Superior temporal gyrus (tissue), 1 donor: ENCODE results near the gene LYPD6.

ENCODE experiments used
- DNase-seq: peaks from one replicate; pipeline ENCODE4 v3.0.0-alpha.2; 2016; ENCODE audit errors: extremely low spot score

The LYPD6 gene

DNA sequence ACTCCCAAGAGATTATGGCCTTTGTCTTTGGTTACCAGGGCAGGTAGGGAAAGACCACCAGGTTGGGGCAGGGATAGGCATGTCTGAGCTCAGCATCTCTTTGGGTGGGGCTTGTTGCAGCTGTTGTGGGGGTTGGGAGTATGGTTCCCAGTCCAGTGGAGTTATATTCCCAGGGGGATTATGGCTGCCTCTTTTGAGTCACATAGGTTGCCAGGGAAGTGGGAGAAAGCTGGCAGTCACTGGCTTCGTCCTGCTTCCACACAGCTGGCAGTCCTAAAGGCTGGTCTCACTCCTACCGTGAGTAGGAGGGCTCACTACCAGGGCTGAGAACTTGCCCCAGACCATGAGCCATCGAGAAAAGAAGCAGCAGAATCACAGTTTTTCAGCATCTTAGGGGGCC lies 79.1 kb downstream of the LYPD6 start:
- no peak for DNase-seq

DNA sequence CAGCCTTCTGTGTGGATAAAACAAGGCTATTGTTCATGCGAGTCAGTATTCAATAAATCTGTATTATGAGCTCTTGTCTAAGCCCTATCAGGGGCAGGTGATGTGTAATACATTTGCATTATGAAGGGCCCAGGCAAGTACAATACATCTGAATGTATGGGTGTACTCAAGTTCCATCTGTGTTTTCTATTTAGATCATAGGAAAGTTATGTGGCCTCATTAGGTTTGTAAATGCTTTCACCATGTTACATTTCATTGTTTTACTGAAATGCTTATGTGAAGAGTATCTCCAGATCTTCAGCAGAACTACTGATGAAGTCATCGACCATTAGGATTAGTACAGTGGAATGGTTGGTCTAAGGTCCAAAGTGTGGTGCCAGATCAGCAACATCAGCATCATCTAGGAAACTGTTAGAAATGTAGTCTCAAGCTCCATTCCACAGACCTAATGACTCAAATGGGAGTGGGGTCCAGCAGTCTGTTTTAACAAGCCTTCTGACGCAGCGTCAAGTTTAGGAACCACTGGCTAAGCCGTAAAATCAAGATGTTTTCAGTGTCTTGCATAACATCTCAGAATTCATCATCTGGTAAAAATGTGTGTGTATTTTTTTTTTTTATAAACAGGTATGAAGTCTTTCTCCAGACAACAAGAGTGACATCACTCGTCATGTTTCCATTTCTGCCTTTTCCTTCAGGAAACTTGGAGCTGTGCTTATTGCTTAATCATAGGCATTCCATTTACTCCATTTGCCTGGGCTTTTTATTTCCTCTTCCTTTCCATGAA lies 80.5 kb downstream of the LYPD6 start:
- DNase-seq, result no peak

DNA sequence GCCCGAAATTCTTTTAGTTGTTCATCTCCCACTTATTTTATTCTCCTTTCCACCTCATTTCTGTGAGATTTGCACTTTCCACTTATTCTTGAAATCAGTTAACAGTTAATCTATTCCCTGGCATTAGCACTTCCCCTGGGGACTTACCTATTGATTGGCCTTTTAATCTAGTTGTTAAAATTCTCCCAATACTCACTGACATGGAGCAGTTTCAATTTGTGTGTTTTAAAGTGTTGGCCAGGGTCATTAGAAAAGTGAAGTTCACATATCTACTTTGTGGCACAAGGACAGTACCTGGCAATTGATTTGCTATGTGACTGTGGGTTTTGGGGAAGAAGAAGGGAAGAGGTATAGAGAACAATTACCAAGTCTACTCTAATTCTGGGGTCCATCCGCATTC lies 83.1 kb downstream of the LYPD6 start:
- DNase-seq, result no peak

DNA sequence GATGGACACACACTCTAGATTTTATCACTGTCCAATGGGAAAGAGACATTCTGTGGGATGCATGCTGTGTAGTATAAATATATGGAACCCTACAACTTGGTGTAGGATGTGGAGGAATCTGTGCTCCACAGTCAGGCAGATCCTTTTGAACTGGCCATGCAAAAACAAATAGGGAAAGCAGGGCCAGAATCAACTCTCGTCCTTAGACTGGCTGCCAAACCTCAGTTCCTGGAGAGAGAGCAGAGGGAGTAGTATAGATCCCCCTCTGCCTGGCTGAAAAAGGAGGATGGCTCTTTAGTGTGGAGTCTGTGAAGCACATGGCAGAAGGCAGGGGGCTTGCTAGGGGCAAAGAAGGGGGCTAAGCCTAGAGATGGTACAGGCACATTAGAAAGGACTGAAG lies 84.7 kb downstream of the LYPD6 start:
- no peak for DNase-seq

DNA sequence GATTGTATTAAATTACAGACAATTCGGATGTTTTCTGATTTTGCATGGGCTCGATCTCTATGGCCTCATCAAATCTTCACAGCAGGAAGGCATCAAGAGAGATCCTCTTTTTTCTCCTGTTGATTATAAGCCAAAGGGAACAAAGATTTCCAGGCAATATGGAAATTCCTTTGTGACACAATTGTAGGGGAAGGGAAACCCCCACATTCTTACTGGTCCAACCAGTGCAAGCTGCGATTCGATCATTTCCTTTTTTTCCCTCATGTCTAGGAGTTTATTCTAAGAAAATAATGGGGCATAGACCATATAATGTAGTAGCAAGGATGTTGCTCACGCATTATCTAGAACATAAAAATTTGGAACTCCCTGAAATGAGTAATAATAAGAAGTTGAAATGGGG lies 87.7 kb downstream of the LYPD6 start:
- no peak for DNase-seq

DNA sequence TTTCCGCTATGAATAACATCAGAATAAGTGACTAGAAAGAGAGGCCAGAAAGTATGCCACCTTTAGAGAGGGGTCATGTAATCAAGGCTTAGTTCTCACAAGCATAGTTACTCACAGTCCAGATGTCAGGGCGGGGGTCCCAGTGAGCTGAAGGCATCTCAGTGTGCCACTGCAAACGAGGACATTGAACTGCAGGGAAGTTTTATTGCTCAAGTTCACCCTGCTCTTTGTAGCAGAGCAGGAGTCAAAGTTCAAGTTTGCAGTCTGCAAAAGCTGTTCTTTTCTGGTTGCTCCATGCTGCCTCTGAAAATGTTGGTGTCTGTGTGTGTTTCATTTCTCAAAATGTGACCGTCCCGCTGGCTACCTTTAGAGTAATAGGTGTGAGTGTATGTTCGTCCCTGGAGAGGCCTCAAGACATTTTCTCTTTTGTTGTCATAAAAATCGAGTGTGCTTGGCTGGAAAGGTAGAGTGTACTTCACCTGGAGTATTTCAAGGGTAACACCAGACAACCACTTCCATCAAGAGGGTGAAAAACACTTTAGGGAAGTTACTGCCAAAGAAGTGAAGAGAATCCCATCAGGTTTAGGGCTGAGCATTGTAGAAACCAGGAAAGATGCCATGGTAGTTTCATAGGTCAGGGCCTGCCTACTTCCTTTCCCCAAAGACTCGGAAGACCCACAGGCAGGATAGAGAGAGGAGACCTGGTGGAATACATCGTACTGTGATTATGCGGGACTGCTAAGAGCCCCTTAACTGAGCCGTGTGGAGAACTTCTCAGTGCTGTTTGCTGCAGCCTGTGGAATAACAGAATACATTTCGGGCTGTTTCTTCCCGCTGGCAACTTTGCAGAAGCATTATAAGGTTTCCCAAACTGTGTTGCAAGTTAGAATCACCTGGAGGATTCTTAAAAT lies 89.9 kb downstream of the LYPD6 start:
- DNase-seq, result no peak

DNA sequence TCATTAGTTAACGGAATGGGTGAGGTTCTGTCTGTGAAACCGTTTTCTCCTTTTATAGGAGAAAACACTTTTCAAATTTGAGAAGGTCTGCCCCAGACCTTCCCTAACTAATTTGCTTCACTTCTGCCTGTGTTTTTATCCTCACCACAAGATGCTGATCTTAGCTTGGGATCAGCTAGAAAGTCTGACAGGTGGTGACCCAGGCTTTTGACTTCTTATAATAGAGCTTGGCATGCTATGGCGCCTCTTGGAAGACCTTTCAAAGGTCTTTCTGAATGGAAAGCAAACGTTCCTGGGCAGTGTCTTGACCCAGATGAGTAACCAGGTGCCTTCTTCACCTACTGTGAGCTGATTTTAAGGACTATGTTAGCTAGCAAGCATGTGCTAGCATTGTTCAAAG lies 91.4 kb downstream of the LYPD6 start:
- no peak for DNase-seq

DNA sequence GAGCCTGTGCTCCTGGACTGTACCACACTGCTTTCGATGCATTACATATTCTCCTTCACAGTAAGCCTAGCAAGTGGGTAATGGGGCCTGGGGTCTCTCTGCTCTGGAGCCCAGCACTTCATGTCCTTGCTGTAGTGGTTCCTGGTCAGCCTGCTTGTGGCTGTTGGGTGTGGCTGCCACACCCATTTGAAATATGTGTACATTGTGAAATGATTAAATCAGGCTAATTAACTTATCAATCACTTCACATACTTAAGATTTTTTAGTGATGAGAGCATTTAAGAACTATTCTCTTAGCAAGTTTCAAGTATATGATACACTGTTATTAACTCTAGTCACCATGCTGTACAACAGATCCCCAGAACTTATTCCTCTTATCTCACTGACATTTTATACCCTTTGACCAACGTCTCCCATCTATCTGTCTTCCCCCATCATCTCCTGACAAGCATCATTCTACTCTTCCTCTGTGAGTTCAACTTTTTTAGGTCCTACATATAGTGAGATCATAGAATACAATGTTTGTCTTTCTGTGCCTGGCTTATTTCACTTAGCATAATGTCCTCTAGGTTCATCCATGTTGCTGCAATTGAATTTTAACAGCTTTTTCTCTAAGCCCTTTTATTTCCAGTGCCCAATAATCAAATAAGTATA lies 92.1 kb downstream of the LYPD6 start:
- no peak for DNase-seq

DNA sequence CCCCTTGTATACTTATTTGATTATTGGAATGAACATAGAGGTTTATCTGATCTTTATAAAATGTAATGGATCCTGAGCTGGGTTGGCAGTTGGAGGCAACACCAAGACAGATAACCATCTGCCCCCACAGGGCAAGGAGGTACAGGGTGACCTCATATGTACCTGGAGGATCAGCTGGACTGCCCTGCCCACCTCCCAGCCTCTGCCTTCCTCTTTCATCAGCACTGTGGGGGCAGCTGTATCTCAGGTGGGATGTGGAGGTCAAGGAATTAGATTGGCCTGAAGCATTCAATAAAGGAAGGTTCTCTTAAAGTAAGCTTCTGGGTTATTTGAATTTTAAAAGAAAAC lies 92.6 kb downstream of the LYPD6 start:
- no peak for DNase-seq

DNA sequence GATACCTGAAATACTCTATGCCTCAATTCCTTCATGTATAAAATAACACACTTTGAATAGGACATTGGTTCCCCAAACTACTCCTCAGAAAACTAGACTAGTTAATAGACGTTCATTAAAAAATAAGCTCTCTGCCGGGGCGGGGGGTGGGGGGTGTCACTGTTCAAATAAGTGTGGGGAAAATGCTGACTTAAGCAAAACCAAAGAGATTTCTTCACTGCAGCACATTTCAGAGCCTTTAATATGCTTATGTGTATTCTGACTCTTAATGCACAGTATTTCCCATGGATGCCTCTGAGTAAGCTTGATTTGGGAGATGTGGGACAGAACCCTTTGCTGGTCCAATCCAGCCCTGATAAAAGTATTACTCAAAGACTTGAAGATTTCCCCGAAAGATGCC lies 93.2 kb downstream of the LYPD6 start:
- no peak for DNase-seq

DNA sequence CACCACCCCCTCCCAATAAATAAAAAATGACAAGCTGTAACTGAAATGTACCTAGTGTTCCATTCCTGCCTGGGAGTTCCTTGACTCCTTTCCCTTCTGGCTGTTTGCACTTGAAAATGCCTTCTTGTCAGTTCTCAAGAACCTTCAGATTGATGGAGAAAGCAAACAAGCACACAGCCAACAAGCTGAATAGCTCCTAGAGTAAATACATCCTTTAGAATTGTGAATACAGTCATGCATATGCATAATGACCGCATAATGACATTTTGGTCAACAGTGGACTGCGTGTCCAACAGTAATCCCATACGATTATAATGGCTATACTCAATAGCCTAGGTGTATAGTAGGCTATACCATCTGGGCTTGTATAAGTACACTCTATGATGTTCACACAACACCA lies 97.0 kb downstream of the LYPD6 start:
- DNase-seq, result no peak

DNA sequence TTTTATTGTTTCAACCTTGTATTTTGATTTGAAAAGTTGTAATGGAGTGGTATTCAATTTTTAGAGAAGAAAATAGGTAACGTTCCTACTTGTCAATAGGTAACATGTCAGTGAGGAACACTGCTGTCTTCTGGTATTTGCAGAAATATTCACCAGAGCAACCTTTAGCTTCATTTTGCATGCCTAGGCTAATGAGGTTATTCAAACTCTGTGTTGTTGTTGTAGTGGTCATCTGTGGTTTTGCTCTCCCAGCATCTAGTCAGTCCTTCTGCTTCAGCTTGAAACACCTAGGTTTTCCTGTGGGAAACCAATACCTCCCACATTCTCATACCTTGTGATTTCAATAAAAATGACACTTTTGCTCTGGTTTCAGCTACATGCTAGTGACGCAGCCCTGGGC lies 98.4 kb downstream of the LYPD6 start:
- DNase-seq, result no peak

DNA sequence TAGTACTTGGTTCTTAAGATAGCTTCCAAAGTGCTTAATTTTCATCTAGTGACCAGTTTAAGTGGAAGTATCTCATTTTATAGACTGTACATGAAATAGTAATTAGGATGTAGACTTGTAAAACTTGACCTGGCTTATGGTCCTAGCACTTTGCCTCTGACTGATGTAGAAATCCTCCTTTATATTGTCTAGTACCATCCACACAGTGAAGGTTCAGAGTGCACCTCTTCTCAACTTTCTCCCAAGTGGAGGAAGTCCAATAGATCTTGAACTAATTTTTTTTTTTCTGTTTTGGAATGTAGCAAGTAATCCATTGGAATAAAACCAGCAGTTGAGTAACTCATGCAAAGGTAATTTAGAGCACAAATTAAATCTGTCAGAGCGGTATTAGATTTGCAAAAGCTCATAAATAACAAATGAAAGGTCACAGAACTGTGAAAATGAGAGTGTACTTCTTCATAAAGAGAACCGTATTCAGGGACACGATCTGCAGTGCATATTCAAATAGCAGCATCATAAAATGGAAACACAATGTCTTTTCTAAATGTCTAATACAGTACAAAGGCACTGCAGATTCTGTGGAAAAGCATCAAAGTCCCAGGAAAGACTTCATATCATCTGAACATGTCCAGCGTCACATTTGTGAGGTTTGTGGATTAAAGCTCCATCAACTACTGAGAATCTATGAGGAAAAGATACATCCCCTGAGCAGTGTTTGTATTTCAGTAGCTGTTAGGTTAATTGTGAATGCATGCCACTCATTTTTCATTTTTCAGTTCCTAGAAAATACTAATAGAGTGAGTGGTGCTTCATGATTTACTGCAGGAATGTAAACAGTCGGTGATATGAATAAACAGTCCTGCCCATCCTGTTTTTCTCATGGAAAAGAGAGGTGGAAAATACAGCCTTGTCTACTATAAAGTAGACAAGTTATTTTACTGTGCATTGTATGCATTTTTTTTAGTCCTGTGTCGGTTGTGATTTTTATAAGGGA lies 100.7 kb downstream of the LYPD6 start:
- no peak for DNase-seq

DNA sequence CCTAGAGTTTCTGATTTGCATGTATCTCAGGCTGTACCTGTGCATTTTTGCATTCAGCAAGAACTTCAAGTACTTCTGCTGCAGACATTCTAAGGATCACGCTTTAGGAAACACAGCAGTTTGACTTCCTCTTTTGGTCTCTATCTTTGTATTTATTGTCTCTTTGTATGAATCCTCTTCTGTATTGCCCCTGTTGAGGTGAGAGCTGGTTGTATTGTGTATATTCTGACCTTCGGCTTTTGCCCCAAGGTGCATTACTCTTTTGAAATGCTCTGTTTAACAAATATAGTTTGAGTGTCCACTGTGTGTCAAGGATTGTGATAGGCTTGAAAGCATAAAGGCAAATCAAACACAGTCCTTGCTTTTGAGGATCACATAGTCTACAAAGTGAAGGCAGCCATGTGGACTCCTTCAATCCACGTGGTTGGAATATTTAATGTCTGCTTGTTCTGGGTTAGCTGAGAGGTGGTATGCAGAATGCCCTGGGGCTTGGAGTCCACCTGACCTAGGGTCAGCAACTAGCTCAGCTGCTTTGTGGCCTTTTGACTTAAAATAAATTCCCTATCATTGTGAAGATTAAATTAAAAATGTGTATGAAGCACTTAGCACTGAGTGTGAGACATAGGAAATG lies 108.1 kb downstream of the LYPD6 start:
- no peak for DNase-seq

DNA sequence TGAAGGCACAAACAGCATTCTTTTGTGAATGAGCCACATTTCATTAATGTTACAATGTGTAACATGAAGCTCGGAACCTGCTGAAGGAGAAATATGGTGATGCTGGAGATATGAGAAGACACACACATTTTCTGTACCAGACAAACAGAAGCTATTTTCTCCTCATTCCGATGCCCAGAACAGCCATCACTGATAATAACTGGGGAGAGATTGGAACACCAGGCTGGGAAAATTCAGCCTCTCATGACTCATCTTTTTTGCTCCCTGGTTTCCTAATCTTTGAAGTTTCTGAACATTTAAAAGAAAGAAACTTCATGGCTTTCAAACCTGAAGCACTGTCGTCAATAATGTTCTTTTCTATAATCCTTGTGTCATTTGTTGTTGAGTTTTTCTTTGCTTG lies 110.9 kb downstream of the LYPD6 start:
- no peak for DNase-seq

DNA sequence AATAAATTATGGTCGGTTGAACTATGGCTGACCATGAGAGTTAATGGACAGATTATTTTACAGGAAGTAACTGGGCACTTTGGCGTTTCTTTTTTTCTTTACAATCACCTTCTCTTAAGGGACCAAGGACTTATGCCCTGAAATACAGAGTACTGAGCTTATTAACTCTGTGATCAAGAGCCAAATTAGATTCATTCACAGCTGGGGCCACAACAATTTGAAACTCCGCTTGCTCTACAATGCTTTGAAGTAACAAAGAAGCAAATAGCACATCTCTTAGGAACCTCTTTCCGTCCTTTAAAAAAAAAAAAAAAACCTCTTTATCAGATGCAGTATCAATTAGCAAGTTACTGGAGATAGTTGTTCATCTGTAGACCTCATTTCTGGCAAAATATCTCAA lies 112.0 kb downstream of the LYPD6 start:
- no peak for DNase-seq

DNA sequence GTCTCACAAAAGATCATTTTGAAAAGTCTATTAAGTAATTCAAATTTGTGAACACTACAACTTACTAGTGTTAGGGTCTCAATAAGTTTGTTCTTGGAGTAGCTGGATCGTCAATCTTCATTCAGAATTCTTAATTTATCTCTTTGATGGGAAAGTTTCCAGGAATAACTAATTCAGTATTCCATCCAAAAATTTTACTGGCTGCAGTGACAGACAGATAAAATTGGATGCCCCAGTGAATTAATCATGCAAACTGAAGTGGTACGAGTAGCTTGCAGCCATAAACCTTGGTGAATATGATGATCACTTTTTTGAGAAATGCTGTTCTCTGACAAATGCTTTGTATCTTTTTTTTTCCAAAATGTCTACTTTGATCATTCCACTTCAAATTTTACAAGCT lies 112.8 kb downstream of the LYPD6 start:
- DNase-seq, result no peak

DNA sequence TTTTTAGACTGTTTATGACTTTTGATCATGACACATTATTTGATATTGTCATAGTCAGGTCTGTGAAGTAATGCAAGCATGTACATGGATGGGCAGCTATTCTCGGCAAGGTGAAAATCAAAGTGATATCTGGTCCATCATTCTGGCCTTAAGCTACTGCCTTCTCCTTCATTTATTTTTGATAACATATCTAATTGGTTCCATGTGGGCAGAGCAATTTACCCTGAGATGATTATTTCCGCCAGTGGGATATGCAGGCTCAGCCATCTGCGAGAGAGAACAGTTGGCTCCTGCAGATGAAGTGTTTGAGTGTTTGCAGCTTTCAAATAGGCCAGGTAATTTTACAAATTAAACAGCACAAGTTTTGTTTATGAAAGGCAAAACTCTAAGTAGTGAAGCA lies 116.4 kb downstream of the LYPD6 start:
- no peak for DNase-seq

DNA sequence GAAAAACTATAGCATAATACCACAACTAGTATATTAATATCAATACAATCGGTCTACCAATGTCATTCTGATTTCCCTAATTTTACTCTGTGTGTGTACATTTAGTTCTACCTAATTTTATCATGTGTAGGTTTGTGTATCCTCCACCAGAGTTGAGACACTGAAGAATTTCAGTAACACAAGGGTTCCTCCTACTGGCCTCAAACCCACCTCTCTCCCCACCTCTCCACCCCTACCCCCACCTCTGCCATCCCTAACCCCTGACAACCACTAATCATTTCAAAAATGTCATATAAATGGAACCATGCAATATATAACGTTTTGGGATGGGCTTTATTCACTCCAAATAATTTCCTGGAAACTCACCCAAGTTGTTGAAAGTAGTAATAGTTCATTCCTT lies 117.9 kb downstream of the LYPD6 start:
- no peak for DNase-seq

DNA sequence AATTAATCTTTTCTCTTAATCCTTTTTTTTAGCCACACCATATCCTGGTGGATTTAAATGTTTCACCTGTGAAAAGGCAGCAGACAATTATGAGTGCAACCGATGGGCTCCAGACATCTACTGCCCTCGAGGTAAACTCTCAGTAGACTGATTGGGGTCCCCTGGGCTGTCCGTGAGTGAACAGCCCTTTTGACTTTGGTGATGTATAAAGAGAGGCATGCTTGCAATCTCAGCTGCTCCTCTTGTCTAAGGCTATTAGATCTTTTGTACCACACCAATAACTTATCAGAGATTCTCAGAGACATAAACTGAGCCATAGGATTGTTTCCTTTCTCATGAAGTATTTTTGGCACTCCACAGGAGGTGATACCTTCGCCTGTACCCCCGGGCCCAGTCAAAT lies 118.6 kb downstream of the LYPD6 start:
- DNase-seq, result no peak
